ENCODE measurements around the gene RPLP1.
A peak's percentile ranks its signal among the peaks of the same experiment; 100 is the strongest.

Gene RPLP1

GRCh38 chr15:69462030-69462492 lies 9.4 kb downstream of the RPLP1 start:
- peak overlapping the region; percentile 61 for H3K4me3 ChIP-seq (ENCODE audit: low read depth, low read length)
- TF ChIP-seq CTCF (IDR thresholded peaks at IDR 0.05; ENCODE audit: low read depth, low read length), result no peak

- peak overlapping the region; percentile 61 for H3K4me3 ChIP-seq (ENCODE audit: low read depth, low read length)
- peak; percentile 76 for TF ChIP-seq CTCF (IDR thresholded peaks at IDR 0.05; ENCODE audit: low read depth, low read length)
Observed at GRCh38 chr15:69462493-69463181, 10.0 kb downstream of the RPLP1 start.

GRCh38 chr15:69463182-69463756 lies 10.7 kb downstream of the RPLP1 start:
- TF ChIP-seq CTCF (IDR thresholded peaks at IDR 0.05; ENCODE audit: low read depth, low read length), result no peak

GRCh38 chr15:69465253-69465652 lies 12.6 kb downstream of the RPLP1 start:
- no peak for TF ChIP-seq CTCF (IDR thresholded peaks at IDR 0.05; ENCODE audit: low read depth, low read length)
- no peak overlapping the region for H3K4me3 ChIP-seq (ENCODE audit: low read depth, low read length)

More at GRCh38 chr15:69463182-69463756, 10.7 kb downstream of the RPLP1 start:
- H3K4me3 ChIP-seq (ENCODE audit: low read depth, low read length), result peak overlapping the region; percentile 61

GRCh38 chr15:69466733-69467132 lies 14.1 kb downstream of the RPLP1 start:
- no peak for TF ChIP-seq CTCF (IDR thresholded peaks at IDR 0.05; ENCODE audit: low read depth, low read length)
- no peak overlapping the region for H3K4me3 ChIP-seq (ENCODE audit: low read depth, low read length)

GRCh38 chr15:69467636-69468035 lies 15.0 kb downstream of the RPLP1 start:
- TF ChIP-seq CTCF (IDR thresholded peaks at IDR 0.05; ENCODE audit: low read depth, low read length), result no peak
- no peak overlapping the region for H3K4me3 ChIP-seq (ENCODE audit: low read depth, low read length)

All from WI38 (cell line).